ENCODE measurements around the gene ARHGAP8. TPM values are rescaled to one million over a fixed set of nuclear protein-coding genes. Genes with fewer than 3 reads are reported as not detected.

ARHGAP8 gene
- total and polyA plus RNA-seq, 2 of the 13 experiments (the other 11 are each of a cell fraction or from before 2014, with no cell fraction given) = 0.07 TPM; not detected in 1

DNA sequence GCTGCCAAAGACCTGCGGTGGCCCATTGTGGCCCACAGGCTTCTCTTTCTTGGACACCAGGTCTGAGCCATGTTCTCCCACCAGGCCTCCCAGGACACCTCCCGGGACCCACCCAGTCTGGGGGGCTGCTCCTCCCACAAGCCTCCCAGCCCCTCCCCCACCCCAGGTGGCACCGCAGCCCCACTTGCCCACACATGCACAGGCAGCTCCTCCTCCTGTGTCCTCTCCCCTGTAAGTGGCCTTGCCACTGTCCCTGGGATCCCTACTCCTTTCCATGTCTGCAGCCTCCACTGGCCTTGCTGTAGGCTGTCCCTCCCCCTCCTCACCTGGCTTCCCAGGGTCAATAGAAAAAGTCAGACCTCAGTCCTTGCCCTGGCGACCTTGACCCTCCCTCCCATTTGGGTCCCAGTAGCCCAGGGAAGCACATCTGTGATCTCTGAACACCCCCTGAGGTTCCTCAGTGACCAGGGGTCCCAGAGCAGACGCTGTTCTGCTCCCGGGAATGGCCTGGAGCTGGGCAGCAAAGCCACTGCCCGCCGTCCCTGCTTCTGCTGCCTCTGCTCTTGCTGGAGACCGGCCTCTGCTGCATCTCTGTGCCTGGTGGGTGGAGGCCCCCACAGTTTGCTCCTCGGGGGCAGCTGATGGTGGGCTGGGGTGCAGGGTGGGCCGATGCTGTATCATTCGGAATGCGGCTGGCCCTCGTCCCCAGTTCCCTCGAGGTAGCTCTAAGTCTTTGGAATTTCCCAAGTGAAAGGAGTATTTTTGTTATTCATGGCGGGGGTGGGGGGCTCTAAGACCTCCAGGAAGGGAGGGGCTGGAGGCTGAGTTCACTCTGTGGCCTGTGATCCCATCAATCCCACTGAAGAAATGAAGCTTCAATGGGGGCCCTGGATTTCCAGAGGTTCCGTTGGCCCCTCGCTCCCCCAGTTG is 43.6 kb downstream of the ARHGAP8 start:
- no peak overlapping the region for H3K9ac ChIP-seq (ENCODE audit: insufficient read depth, low read depth, low read length)
- TF ChIP-seq RBFOX2 (IDR thresholded peaks at IDR 0.05; ENCODE audit: low read depth, low read length) = no peak
- TF ChIP-seq HMG20B (CRISPR knock-in tag; conservative IDR thresholded peaks at IDR 0.05) = no peak
- no peak for TF ChIP-seq GABPB1 (CRISPR knock-in tag; IDR thresholded peaks at IDR 0.05)
- no peak for TF ChIP-seq ZBTB1 (CRISPR knock-in tag; IDR thresholded peaks at IDR 0.05; ENCODE audit: borderline replicate concordance)
- TF ChIP-seq, protein P1, sequence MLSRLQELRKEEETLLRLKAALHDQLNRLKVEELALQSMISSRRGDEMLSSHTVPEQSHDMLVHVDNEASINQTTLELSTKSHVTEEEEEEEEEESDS (CRISPR knock-in tag; IDR thresholded peaks at IDR 0.05; ENCODE audit: borderline replicate concordance) = no peak
- TF ChIP-seq, protein P2, sequence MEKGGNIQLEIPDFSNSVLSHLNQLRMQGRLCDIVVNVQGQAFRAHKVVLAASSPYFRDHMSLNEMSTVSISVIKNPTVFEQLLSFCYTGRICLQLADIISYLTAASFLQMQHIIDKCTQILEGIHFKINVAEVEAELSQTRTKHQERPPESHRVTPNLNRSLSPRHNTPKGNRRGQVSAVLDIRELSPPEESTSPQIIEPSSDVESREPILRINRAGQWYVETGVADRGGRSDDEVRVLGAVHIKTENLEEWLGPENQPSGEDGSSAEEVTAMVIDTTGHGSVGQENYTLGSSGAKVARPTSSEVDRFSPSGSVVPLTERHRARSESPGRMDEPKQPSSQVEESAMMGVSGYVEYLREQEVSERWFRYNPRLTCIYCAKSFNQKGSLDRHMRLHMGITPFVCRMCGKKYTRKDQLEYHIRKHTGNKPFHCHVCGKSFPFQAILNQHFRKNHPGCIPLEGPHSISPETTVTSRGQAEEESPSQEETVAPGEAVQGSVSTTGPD (CRISPR knock-in tag; IDR thresholded peaks at IDR 0.05) = no peak
- H3K79me2 ChIP-seq (ENCODE audit: insufficient read depth, low read length) = no peaks in the 10 kb centered on the region
- H2AFZ ChIP-seq (ENCODE audit: low read length) = no peak overlapping the region
- FAIRE-seq (no peak), ATAC-seq (no peak), DNase-seq (ENCODE audit: low spot score) (no peak)
- H3K36me3 ChIP-seq (replicated peaks in 1 of 2; ENCODE audit: control insufficient read depth in 1 of 2, insufficient read depth in 2 of 2, low read length in 2 of 2) = no peaks in the 10 kb centered on the region
- no peaks in the 10 kb centered on the region for H3K9me3 ChIP-seq (ENCODE audit: low read length)
- H3K4me2 ChIP-seq (ENCODE audit: low read depth, low read length) = no peak overlapping the region
- intact Hi-C loops (cut with micrococcal nuclease; ENCODE audit: unreplicated experiment) = no loop called here
- 40% methylated on average over 11 of the region's 18 CpGs for WGBS (ENCODE audit: low lambda C conversion rate)
- H3K4me3 ChIP-seq (replicated peaks in 1 of 3; ENCODE audit: insufficient read depth in 1 of 3, low read depth in 2 of 3, low read length in 3 of 3) = no peak overlapping the region
- H4K20me1 ChIP-seq (ENCODE audit: insufficient read depth, low read length) = no peaks in the 10 kb centered on the region
- BruUV-seq (replicated peaks) = no TSS peak
- POLR2A ChIA-PET = no interaction called here
- in situ Hi-C loops (cut with HindIII; ENCODE audit: extremely low pct_ligation_motif_present, low pct_unique_long_range_greater_than_20kb) = no loop called here
- no peaks in the 10 kb centered on the region for H3K4me1 ChIP-seq (ENCODE audit: insufficient read depth, low read length)
- CTCF ChIA-PET (ENCODE audit: low intra/inter-chr PET ratio, low total read pairs) = no interaction called here
- no peaks in the 10 kb centered on the region; a peak in 1 of 5 replicates for H3K27me3 ChIP-seq (ENCODE audit: control insufficient read depth in 1 of 2, insufficient read depth in 2 of 2, low read length in 2 of 2)
- H3K27ac ChIP-seq (ENCODE audit: extremely low read length, insufficient read depth, low read length) = no peak overlapping the region
